CD8-positive, alpha-beta memory T cell (primary cell): ENCODE measurements around the gene PRLH. TPM values are rescaled to one million over a fixed set of nuclear protein-coding genes. Genes with fewer than 3 reads are reported as not detected.

Experiments
- CTCF ChIA-PET: fragments of 350-600 bp; sonication (Branson Sonifier 250); formaldehyde crosslinking; loops from one replicate; lab custom pipeline; 2021; ENCODE audit warnings: antibody characterized with exemption; lab: Charles Lee
- POLR2A ChIA-PET: fragments of 350-600 bp; sonication (Branson Sonifier 250); formaldehyde crosslinking; loops from one replicate; lab custom pipeline; 2021; ENCODE audit warnings: antibody characterized with exemption; lab: Charles Lee
- DNase-seq, 5 donors: peaks; one replicate each; pipeline versions ENCODE4 v3.0.0 to v3.0.0-alpha.2; 2020 to 2022; ENCODE audit warnings: mixed read lengths in 1 of 5
- H3K27ac ChIP-seq: one replicate; pipeline ENCODE4 v1.7.0; 2013; ENCODE audit warnings: low read depth, mild to moderate bottlenecking, low read length, moderate library complexity
- H3K27me3 ChIP-seq: 2 replicates; pipeline ENCODE4 v1.7.0; 2013; ENCODE audit warnings: low read length, mild to moderate bottlenecking; ENCODE audit not compliant: insufficient read depth, poor library complexity, severe bottlenecking
- H3K36me3 ChIP-seq: 2 replicates; pipeline ENCODE4 v1.7.0; 2013; ENCODE audit warnings: mild to moderate bottlenecking, low read length, moderate library complexity; ENCODE audit not compliant: insufficient read depth
- H3K4me1 ChIP-seq: 2 replicates; pipeline ENCODE4 v1.7.0; 2013; ENCODE audit warnings: mild to moderate bottlenecking, low read length, moderate library complexity; ENCODE audit not compliant: insufficient read depth
- H3K4me3 ChIP-seq: 2 replicates; pipeline ENCODE4 v1.7.0; 2013; ENCODE audit warnings: mild to moderate bottlenecking, low read length
- H3K9me3 ChIP-seq: 2 replicates; pipeline ENCODE4 v1.7.0; 2013; ENCODE audit warnings: mild to moderate bottlenecking, low read length
- H3K27ac Mint-ChIP-seq, 8 donors: one replicate each; pipeline ENCODE4 v1.8.0; 2020 to 2021; ENCODE audit warnings: mixed read lengths in 8 of 8, mild to moderate bottlenecking in 6 of 8, inconsistent platforms in 3 of 8, moderate library complexity in 3 of 8
- H3K27me3 Mint-ChIP-seq, 2 donors: one replicate each; pipeline ENCODE4 v1.8.0; 2020 to 2021; ENCODE audit warnings: mixed read lengths in 2 of 2, mild to moderate bottlenecking in 1 of 2, moderate library complexity in 1 of 2
- H3K36me3 Mint-ChIP-seq, 3 donors: one replicate each; pipeline ENCODE4 v1.8.0; 2020 to 2021; ENCODE audit warnings: mixed read lengths in 3 of 3, inconsistent platforms in 1 of 3, mild to moderate bottlenecking in 1 of 3
- H3K4me1 Mint-ChIP-seq, 3 donors: one replicate each; pipeline ENCODE4 v1.8.0; 2020 to 2021; ENCODE audit warnings: mixed read lengths in 3 of 3, inconsistent platforms in 1 of 3, mild to moderate bottlenecking in 1 of 3
- H3K4me3 Mint-ChIP-seq, 7 donors: one replicate each; pipeline ENCODE4 v1.8.0; 2020 to 2021; ENCODE audit warnings: mixed read lengths in 7 of 7, mild to moderate bottlenecking in 6 of 7, moderate library complexity in 4 of 7, inconsistent platforms in 2 of 7
- H3K9me3 Mint-ChIP-seq, 5 donors: one replicate each; pipeline ENCODE4 v1.8.0; 2020 to 2022; ENCODE audit warnings: mixed read lengths in 5 of 5, mild to moderate bottlenecking in 3 of 5, moderate library complexity in 2 of 5, inconsistent platforms in 1 of 5
- polyA plus RNA-seq: library from polyadenylated mRNA; unstranded; fragments of 300-500 nt; fragmentation: Illumina TruSeq; gene quantifications from one replicate; pipeline ENCODE4 v1.2.3, GENCODE V29; 2021
- total RNA-seq, 2 experiments: library from RNA; stranded (reverse); gene quantifications; one replicate each; pipeline ENCODE4 v1.2.3, GENCODE V29; 2021

Gene PRLH
- total and polyA plus RNA-seq, 3 experiments from 2014 or later: not detected

GRCh38 chr2:237563816-237564215 lies 2.6 kb upstream of the PRLH start:
- Histone ChIP-seq H3K9me3 (no peaks in the 10 kb centered on the region), H3K4me3 (no peak overlapping the region), H3K27me3 (no peaks in the 10 kb centered on the region), H3K36me3 (no peaks in the 10 kb centered on the region), H3K27ac (no peak overlapping the region), H3K4me1 (no peaks in the 10 kb centered on the region)
- Mint-ChIP-seq H3K4me1 (no peaks in the 10 kb centered on the region), H3K27me3 (peaks cover 7 to 29% of the 10 kb centered on the region in 2 donors), H3K9me3 (peaks cover 0 to 2% (median 0%) of the 10 kb centered on the region in 5 donors), H3K4me3 (no peak overlapping the region), H3K36me3 (no peaks in the 10 kb centered on the region), H3K27ac (no peak overlapping the region)
- ChIA-PET CTCF (no interaction called here), POLR2A (no interaction called here)
- no peak for DNase-seq

DNA sequence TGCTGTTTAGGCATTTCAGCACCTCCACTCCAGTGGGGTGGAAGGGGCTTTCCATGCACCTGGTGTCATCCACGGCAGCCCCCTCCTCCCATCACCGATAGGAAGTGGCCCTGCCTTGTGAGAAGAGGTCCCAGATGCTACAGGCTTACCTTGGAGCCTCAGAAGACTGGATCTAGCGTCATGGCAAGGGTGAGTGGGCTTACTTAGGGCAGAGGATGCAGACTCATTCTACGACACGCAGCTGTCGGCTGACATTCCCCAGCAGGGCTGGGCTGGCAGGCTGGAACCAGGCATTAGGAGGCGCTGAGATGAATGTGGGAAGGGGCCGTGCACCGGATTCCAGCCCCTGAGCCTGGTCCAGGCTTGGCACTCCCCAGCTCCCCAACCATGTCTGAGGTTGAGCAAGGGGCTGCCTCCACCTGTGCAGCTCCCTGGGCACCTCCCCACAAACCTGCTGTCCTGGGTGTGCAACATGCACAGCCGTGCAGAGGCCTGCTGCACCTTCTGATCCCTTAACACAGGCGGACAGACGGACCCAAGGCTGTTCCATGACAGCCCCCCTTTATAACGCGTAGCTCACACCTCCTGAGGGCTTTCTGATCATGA lies 1.7 kb upstream of the PRLH start:
- no peak overlapping the region for H3K27ac Mint-ChIP-seq
- CTCF ChIA-PET: interaction anchor here (1.2 kb wide), 1 partner anchor 52 kb away, joined by 4 read pairs; no protein-coding TSS in a partner anchor

GRCh38 chr2:237565974-237566373 lies 400 bp upstream of the PRLH start:
- DNase-seq: no peak
- Mint-ChIP-seq H3K27ac (no peak overlapping the region), H3K36me3 (no peaks in the 10 kb centered on the region), H3K4me3 (no peak overlapping the region), H3K9me3 (no peaks in the 10 kb centered on the region), H3K4me1 (no peaks in the 10 kb centered on the region), H3K27me3 (peaks cover 9 to 24% of the 10 kb centered on the region in 2 donors)
- Histone ChIP-seq H3K4me3 (no peak overlapping the region), H3K4me1 (no peaks in the 10 kb centered on the region), H3K9me3 (no peaks in the 10 kb centered on the region), H3K36me3 (no peaks in the 10 kb centered on the region), H3K27ac (no peak overlapping the region), H3K27me3 (no peaks in the 10 kb centered on the region)
- CTCF ChIA-PET: no interaction called here
- POLR2A ChIA-PET: no interaction called here

More for the DNA sequence above, 1.7 kb upstream of the PRLH start:
- peak in 1 of 5 donors; percentile 14 for DNase-seq
- H3K4me3 ChIP-seq: no peak overlapping the region
- Mint-ChIP-seq H3K4me1 (no peaks in the 10 kb centered on the region), H3K4me3 (no peak overlapping the region), H3K36me3 (no peaks in the 10 kb centered on the region), H3K9me3 (no peaks in the 10 kb centered on the region), H3K27me3 (peaks cover 9 to 29% of the 10 kb centered on the region in 2 donors)
- no peak overlapping the region for H3K27ac ChIP-seq
- H3K4me1 ChIP-seq: no peaks in the 10 kb centered on the region
- H3K9me3 ChIP-seq: no peaks in the 10 kb centered on the region
- H3K36me3 ChIP-seq: no peaks in the 10 kb centered on the region
- POLR2A ChIA-PET: no interaction called here
- H3K27me3 ChIP-seq: no peaks in the 10 kb centered on the region

DNA sequence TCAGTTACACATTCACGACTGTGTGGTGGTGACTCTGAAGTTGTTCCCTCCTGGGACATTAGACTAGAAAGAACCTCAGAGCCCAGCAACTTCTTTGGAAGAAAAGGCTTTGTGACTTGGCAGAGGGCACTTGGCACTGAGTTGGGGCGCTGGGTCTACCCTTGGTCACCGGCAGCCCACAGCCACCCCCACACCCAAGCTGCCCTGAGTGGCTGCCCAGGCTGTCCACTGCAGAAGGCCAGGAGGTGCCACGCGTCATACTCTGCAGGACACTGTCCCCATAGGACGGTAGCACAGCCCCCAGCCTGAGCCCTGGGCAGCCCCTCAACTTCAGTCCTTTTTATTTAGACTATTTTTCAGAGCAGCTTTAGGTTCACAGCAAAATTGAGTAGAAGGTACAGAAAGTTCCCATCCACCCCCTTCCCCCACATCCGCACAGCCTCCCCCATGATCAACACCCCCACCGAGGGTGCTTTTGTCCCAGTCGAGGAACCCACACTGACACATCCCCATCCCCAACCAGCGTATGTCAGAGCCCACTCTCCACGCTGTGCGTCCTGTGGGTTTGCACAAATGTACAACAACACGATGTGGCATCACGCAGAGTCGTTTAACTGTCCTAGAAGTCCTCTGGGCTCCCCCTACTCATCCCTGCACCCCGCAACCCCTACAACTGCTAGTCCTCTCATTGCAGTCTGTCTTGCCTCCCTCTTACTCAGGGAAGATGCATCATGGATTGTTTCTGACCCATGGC lies 1.1 kb downstream of the PRLH start:
- Mint-ChIP-seq H3K27ac (no peak overlapping the region), H3K4me1 (peaks cover 0 to 5% (median 5%) of the 10 kb centered on the region in 3 donors), H3K4me3 (no peak overlapping the region), H3K9me3 (no peaks in the 10 kb centered on the region), H3K27me3 (peaks cover 10 to 27% of the 10 kb centered on the region in 2 donors), H3K36me3 (no peaks in the 10 kb centered on the region)
- no peaks in the 10 kb centered on the region for H3K27me3 ChIP-seq
- no peaks in the 10 kb centered on the region for H3K36me3 ChIP-seq
- no peaks in the 10 kb centered on the region for H3K9me3 ChIP-seq
- H3K27ac ChIP-seq: no peak overlapping the region
- ChIA-PET POLR2A (no interaction called here), CTCF (no interaction called here)
- no peak overlapping the region for H3K4me3 ChIP-seq
- peak in 1 of 5 donors; percentile 26 for DNase-seq
- H3K4me1 ChIP-seq: peaks cover 6% of the 10 kb centered on the region

GRCh38 chr2:237568121-237568660 lies 1.8 kb downstream of the PRLH start:
- H3K4me3 Mint-ChIP-seq: no peak overlapping the region
- H3K4me1 Mint-ChIP-seq: peaks cover 0 to 5% (median 5%) of the 10 kb centered on the region in 3 donors
- no peak overlapping the region for H3K4me3 ChIP-seq
- no peaks in the 10 kb centered on the region for H3K9me3 Mint-ChIP-seq
- H3K36me3 ChIP-seq: no peaks in the 10 kb centered on the region
- H3K27ac ChIP-seq: no peak overlapping the region
- no peaks in the 10 kb centered on the region for H3K9me3 ChIP-seq
- H3K27me3 Mint-ChIP-seq: peaks cover 11 to 23% of the 10 kb centered on the region in 2 donors
- peak in 1 of 5 donors; percentile 25 for DNase-seq
- no peaks in the 10 kb centered on the region for H3K27me3 ChIP-seq
- POLR2A ChIA-PET: no interaction called here
- CTCF ChIA-PET: no interaction called here
- peaks cover 6% of the 10 kb centered on the region for H3K4me1 ChIP-seq
- no peak overlapping the region for H3K27ac Mint-ChIP-seq
- H3K36me3 Mint-ChIP-seq: no peaks in the 10 kb centered on the region

GRCh38 chr2:237569041-237569440 lies 2.7 kb downstream of the PRLH start:
- CTCF ChIA-PET: no interaction called here
- Mint-ChIP-seq H3K4me3 (no peak overlapping the region), H3K9me3 (no peaks in the 10 kb centered on the region), H3K4me1 (peaks cover 0 to 5% (median 5%) of the 10 kb centered on the region in 3 donors), H3K27me3 (peaks cover 10 to 18% of the 10 kb centered on the region in 2 donors), H3K36me3 (no peaks in the 10 kb centered on the region), H3K27ac (no peak overlapping the region)
- no peaks in the 10 kb centered on the region for H3K27me3 ChIP-seq
- H3K36me3 ChIP-seq: no peaks in the 10 kb centered on the region
- DNase-seq: no peak
- POLR2A ChIA-PET: no interaction called here
- H3K4me1 ChIP-seq: peaks cover 6% of the 10 kb centered on the region
- H3K9me3 ChIP-seq: no peaks in the 10 kb centered on the region
- H3K4me3 ChIP-seq: no peak overlapping the region
- no peak overlapping the region for H3K27ac ChIP-seq

DNA sequence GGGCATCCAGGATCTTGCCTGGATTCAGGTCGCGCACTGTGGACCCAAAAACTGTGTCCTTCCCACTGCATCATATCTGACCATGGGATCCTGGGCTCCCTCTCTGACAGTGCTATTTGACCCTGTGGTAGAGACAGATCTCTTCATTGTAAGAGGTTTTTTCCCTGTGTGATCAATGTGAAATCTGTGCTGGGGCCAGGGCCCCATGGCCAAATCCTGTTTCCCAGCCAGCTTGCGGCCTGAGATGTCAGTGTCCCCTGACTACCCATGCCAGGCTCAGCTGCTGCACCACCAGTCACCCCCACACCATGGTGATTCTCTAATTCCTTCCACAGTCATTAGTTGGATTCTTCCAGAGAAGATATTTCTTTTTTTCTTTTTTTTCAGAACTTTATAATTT lies 3.5 kb downstream of the PRLH start:
- Histone ChIP-seq H3K36me3 (no peaks in the 10 kb centered on the region), H3K4me3 (no peak overlapping the region), H3K4me1 (peaks cover 6% of the 10 kb centered on the region), H3K27me3 (no peaks in the 10 kb centered on the region), H3K9me3 (no peaks in the 10 kb centered on the region), H3K27ac (no peak overlapping the region)
- Mint-ChIP-seq H3K36me3 (no peaks in the 10 kb centered on the region), H3K27ac (no peak overlapping the region), H3K4me1 (peaks cover 0 to 5% (median 5%) of the 10 kb centered on the region in 3 donors), H3K4me3 (peak overlapping the region in 1 of 7 donors; percentile 49), H3K9me3 (no peaks in the 10 kb centered on the region), H3K27me3 (peaks cover 10 to 18% of the 10 kb centered on the region in 2 donors)
- ChIA-PET CTCF (interaction anchor here (4.4 kb wide), 1 partner anchor 57 kb away, joined by 55 read pairs; no protein-coding TSS in a partner anchor), POLR2A (no interaction called here)
- DNase-seq: no peak
